Nephron progenitor cell (in vitro differentiated cells): ENCODE data around the gene TPM1.
A peak's percentile ranks its signal among the peaks of the same experiment; 100 is the strongest.

Source experiments
- DNase-seq: peaks from one replicate; pipeline ENCODE4 v3.0.0; 2021
- H3K27ac Mint-ChIP-seq: 2 replicates; pipeline ENCODE4 v1.8.0; 2021; ENCODE audit warnings: mild to moderate bottlenecking, moderate library complexity, mixed read lengths
- H3K27me3 Mint-ChIP-seq: 2 replicates; pipeline ENCODE4 v1.8.0; 2021; ENCODE audit warnings: mild to moderate bottlenecking, low read depth, mixed read lengths; ENCODE audit not compliant: poor library complexity
- H3K36me3 Mint-ChIP-seq: 2 replicates; pipeline ENCODE4 v1.8.0; 2021; ENCODE audit warnings: low read depth, mixed read lengths
- H3K4me1 Mint-ChIP-seq: 2 replicates; pipeline ENCODE4 v1.8.0; 2021; ENCODE audit warnings: mixed read lengths
- H3K4me3 Mint-ChIP-seq: 2 replicates; pipeline ENCODE4 v1.8.0; 2021; ENCODE audit warnings: mild to moderate bottlenecking, moderate library complexity, mixed read lengths
- H3K9me3 Mint-ChIP-seq: 2 replicates; pipeline ENCODE4 v1.8.0; 2021; ENCODE audit warnings: mild to moderate bottlenecking, moderate library complexity, mixed read lengths
- CTCF ChIP-seq: fragments of 200-600 bp; sonication (generic); IDR thresholded peaks from 2 replicates; pipeline ENCODE4 v1.5.0; 2021; ENCODE audit warnings: antibody characterized with exemption

Gene TPM1

DNA sequence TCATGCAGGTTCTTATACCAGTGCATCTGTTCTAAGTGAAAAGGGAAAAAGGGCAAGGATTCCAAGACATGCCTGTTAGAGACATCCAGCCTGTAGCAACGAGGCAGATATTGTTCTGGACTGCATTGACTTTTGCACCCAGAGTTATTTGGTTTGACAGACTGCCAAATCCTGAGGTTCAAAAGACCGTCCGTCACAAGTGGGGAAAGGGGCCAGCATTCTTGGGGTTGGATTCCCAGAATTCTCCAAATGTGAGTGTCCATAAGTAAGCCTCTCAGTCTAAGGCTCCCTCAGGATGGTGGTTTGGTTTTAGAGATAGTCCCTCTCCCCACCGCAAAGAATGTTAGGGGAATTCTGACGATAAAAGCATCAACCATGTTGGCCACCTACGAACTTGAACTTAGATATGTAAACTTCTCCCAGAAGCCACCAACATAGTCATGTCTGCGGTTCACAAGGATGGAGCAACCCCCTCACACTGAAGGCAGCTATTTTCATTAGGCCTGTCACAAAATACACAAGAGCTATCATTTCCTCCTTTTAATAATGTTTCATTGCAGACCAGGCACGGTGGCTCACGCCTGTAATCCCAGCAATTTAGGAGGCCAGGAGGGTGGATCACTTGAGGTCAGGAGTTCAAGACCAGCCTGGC is 65.5 kb downstream of the TPM1 start:
- TF ChIP-seq CTCF, result no peak
- H3K4me1 Mint-ChIP-seq, result peaks cover 28% of the 10 kb centered on the region
- H3K9me3 Mint-ChIP-seq, result peaks cover 11% of the 10 kb centered on the region
- no peaks in the 10 kb centered on the region for H3K36me3 Mint-ChIP-seq
- no peak overlapping the region for H3K4me3 Mint-ChIP-seq
- peaks cover 7% of the 10 kb centered on the region for H3K27me3 Mint-ChIP-seq
- no peak overlapping the region for H3K27ac Mint-ChIP-seq
- DNase-seq, result no peak

DNA sequence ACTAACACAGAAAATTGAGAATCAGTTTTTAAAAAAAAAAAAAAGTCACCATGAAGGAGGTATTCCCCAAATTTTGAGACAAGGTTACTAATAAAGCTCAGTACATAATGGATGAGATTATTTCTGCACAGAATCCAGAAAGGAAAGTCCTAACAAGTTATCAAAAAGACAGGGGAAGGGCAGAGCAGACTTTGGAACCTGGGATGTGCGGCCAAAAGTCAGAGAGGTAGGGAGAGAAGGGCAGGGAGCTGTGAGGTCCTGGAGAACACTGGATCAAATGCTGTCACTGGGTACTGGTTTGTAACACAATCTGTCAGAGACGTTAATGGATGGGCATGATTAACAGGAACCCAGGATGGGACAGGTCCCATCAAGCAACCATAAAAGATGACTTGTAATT is 67.0 kb downstream of the TPM1 start:
- no peak for DNase-seq
- peaks cover 11% of the 10 kb centered on the region for H3K9me3 Mint-ChIP-seq
- H3K4me1 Mint-ChIP-seq, result peaks cover 28% of the 10 kb centered on the region
- no peaks in the 10 kb centered on the region for H3K36me3 Mint-ChIP-seq
- peak overlapping the region; percentile 12 for H3K27ac Mint-ChIP-seq
- H3K4me3 Mint-ChIP-seq, result no peak overlapping the region
- no peak for TF ChIP-seq CTCF
- peaks cover 7% of the 10 kb centered on the region for H3K27me3 Mint-ChIP-seq

DNA sequence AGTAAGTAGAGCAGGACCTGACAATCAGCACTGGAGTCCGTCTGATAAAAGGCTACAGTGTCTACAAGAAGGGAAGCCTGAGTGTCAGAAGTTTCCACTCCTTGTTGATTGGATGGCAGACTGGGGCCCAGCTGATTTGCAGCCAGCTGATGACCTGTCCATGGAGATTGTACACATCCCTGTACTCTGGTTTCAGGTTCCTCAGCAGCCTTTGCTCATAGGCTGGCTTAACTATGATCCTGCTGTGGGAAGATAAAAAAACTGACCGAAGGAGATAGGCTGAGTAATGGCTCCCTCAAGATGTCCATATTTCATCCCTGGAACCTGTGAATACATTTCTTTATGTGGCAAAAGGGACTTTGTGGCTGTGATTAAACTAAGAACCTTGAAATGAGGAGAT is 67.4 kb downstream of the TPM1 start:
- peaks cover 28% of the 10 kb centered on the region for H3K4me1 Mint-ChIP-seq
- H3K27me3 Mint-ChIP-seq, result peaks cover 7% of the 10 kb centered on the region
- H3K4me3 Mint-ChIP-seq, result no peak overlapping the region
- H3K27ac Mint-ChIP-seq, result peak overlapping the region; percentile 12
- DNase-seq, result no peak
- TF ChIP-seq CTCF, result no peak
- peaks cover 9% of the 10 kb centered on the region for H3K9me3 Mint-ChIP-seq
- no peaks in the 10 kb centered on the region for H3K36me3 Mint-ChIP-seq

- no peak for DNase-seq
- Mint-ChIP-seq H3K27me3 (peaks cover 7% of the 10 kb centered on the region), H3K4me3 (no peak overlapping the region), H3K4me1 (peaks cover 28% of the 10 kb centered on the region), H3K27ac (peak overlapping the region; percentile 12), H3K36me3 (no peaks in the 10 kb centered on the region), H3K9me3 (peaks cover 3% of the 10 kb centered on the region)
- TF ChIP-seq CTCF, result no peak
Observed at GRCh38 chr15:63110428-63111026, 68.0 kb downstream of the TPM1 start.

GRCh38 chr15:63111481-63111880 is 68.9 kb downstream of the TPM1 start:
- H3K4me3 Mint-ChIP-seq, result no peak overlapping the region
- no peaks in the 10 kb centered on the region for H3K9me3 Mint-ChIP-seq
- no peaks in the 10 kb centered on the region for H3K36me3 Mint-ChIP-seq
- H3K27ac Mint-ChIP-seq, result no peak overlapping the region
- no peak for DNase-seq
- no peak for TF ChIP-seq CTCF
- peaks cover 28% of the 10 kb centered on the region for H3K4me1 Mint-ChIP-seq
- H3K27me3 Mint-ChIP-seq, result peaks cover 7% of the 10 kb centered on the region

DNA sequence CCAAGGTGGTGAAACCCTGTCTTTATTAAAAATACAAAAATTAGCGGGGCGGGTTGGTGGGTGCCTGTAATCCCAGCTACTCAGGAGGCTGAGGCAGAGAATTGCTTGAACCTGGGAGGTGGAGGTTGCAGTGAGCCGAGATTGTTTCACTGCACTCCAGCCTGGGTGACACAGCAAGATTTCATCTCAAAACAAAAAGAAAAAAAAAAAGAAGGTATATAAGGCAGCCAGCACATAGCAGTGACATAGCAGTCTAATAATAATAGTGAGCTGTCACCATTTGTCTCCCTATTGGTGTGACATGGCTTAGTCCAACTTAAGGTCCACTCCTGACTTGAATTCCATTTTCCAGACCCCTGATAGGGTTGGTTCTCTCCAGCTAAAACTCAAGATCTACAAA is 70.3 kb downstream of the TPM1 start:
- TF ChIP-seq CTCF, result no peak
- Mint-ChIP-seq H3K36me3 (no peaks in the 10 kb centered on the region), H3K4me1 (peaks cover 32% of the 10 kb centered on the region)

More for the DNA sequence above, 70.3 kb downstream of the TPM1 start:
- Mint-ChIP-seq H3K9me3 (no peaks in the 10 kb centered on the region), H3K4me3 (no peak overlapping the region), H3K27ac (no peak overlapping the region), H3K27me3 (peaks cover 7% of the 10 kb centered on the region)
- DNase-seq, result no peak
